HEK293 (cell line): ENCODE results near the gene IGSF9.

Source experiments
- CTCF ChIA-PET: fragments of 350-600 bp; formaldehyde crosslinking; extraction: SDS; loops from one replicate; lab custom pipeline; 2021; ENCODE audit warnings: antibody characterized with exemption; lab: Yijun Ruan, JAX
- POLR2A ChIA-PET: fragments of 300-600 bp; formaldehyde crosslinking; extraction: SDS; loops from one replicate; lab custom pipeline; 2020; ENCODE audit warnings: antibody characterized with exemption, inconsistent platforms; lab: Yijun Ruan, JAX
- H3K27ac ChIP-seq: fragments of 200-500 bp; sonication (Bioruptor generic); 2 replicates; pipeline ENCODE4 v1.5.1; 2014; ENCODE audit warnings: low read depth, low read length, control low read depth, inconsistent platforms; ENCODE audit errors: extremely low read depth
- H3K36me3 ChIP-seq, 2 experiments: fragments of 200-500 bp in 1 of 2; sonication (Bioruptor generic) in 1 of 2; 1 replicate in 1 of 2; 2 replicates in 1 of 2; pipeline ENCODE4 v1.5.1; 2014 to 2017; ENCODE audit warnings: inconsistent platforms in 2 of 2, low read length in 2 of 2; ENCODE audit not compliant: control insufficient read depth in 2 of 2, insufficient read depth in 1 of 2
- H3K4me1 ChIP-seq: fragments of 200-500 bp; sonication (Bioruptor generic); 2 replicates; pipeline ENCODE4 v1.5.1; 2014; ENCODE audit warnings: mild to moderate bottlenecking, low read length, inconsistent platforms; ENCODE audit not compliant: control insufficient read depth, insufficient read depth
- H3K4me3 ChIP-seq: 2 replicates; pipeline ENCODE4 v1.5.1; 2011; ENCODE audit warnings: low read depth, mild to moderate bottlenecking, control low read depth, low read length, moderate library complexity
- H3K9me3 ChIP-seq: fragments of 200-500 bp; sonication (Bioruptor generic); 2 replicates; pipeline ENCODE4 v1.5.1; 2014; ENCODE audit warnings: low read depth, low read length, inconsistent platforms; ENCODE audit not compliant: control insufficient read depth, insufficient read depth
- BCL11A ChIP-seq: fragments of 450-650 bp; formaldehyde crosslinking; IDR thresholded peaks from 2 replicates; pipeline ENCODE4 v1.5.1; 2016; ENCODE audit warnings: low read depth, missing biosample characterization, missing genetic modification characterization
- EGR2 ChIP-seq: fragments of 450-650 bp; formaldehyde crosslinking; IDR thresholded peaks from 2 replicates; pipeline ENCODE4 v1.5.1; 2016; ENCODE audit warnings: low read depth, missing biosample characterization, missing genetic modification characterization
- ELK4 ChIP-seq: IDR thresholded peaks from 2 replicates; pipeline ENCODE4 v1.6.1; 2011; ENCODE audit warnings: mild to moderate bottlenecking, low read depth, low read length, borderline replicate concordance
- HOXA7 ChIP-seq: sonication (generic); formaldehyde crosslinking; IDR thresholded peaks from 2 replicates; pipeline ENCODE4 v1.8.1; 2022; ENCODE audit warnings: missing genetic modification reagents, borderline replicate concordance
- IKZF3 ChIP-seq: fragments of 450-650 bp; IDR thresholded peaks from 2 replicates; pipeline ENCODE4 v1.5.0; 2018; ENCODE audit warnings: missing biosample characterization, mild to moderate bottlenecking, missing genetic modification characterization, moderate library complexity
- PRDM1 ChIP-seq: fragments of 450-650 bp; formaldehyde crosslinking; IDR thresholded peaks from 2 replicates; pipeline ENCODE4; 2016; ENCODE audit warnings: missing biosample characterization, missing genetic modification characterization
- REST ChIP-seq: fragments of 450-650 bp; formaldehyde crosslinking; IDR thresholded peaks from 2 replicates; pipeline ENCODE4 v1.5.1; 2016; ENCODE audit warnings: missing biosample characterization, missing genetic modification characterization
- WT1 ChIP-seq: fragments of 450-650 bp; formaldehyde crosslinking; IDR thresholded peaks from 2 replicates; pipeline ENCODE4 v1.5.1; 2016; ENCODE audit warnings: missing biosample characterization, missing genetic modification characterization
- ZFP69B ChIP-seq: fragments of 450-650 bp; formaldehyde crosslinking; IDR thresholded peaks from 2 replicates; pipeline ENCODE4 v1.5.1; 2016; ENCODE audit warnings: missing biosample characterization, missing genetic modification characterization
- ZNF169 ChIP-seq: fragments of 450-650 bp; formaldehyde crosslinking; IDR thresholded peaks from 2 replicates; pipeline ENCODE4 v1.5.1; 2016; ENCODE audit warnings: missing biosample characterization, missing genetic modification characterization
- ZNF2 ChIP-seq: fragments of 450-650 bp; formaldehyde crosslinking; IDR thresholded peaks from 2 replicates; pipeline ENCODE4 v1.5.1; 2016; ENCODE audit warnings: missing biosample characterization, missing genetic modification characterization
- ZNF266 ChIP-seq: fragments of 450-650 bp; formaldehyde crosslinking; IDR thresholded peaks from 2 replicates; pipeline ENCODE4 v1.5.1; 2016; ENCODE audit warnings: missing biosample characterization, missing genetic modification characterization, low read depth
- ZNF768 ChIP-seq: fragments of 450-650 bp; formaldehyde crosslinking; IDR thresholded peaks from 2 replicates; pipeline ENCODE4 v1.5.1; 2018; ENCODE audit warnings: missing biosample characterization, mild to moderate bottlenecking, missing genetic modification characterization
- ZSCAN4 ChIP-seq: fragments of 450-650 bp; formaldehyde crosslinking; IDR thresholded peaks from 2 replicates; pipeline ENCODE4 v1.5.1; 2017; ENCODE audit warnings: missing biosample characterization, missing genetic modification characterization
- TF ChIP-seq, protein P1 (sequence below): fragments of 450-650 bp; formaldehyde crosslinking; IDR thresholded peaks from 2 replicates; pipeline ENCODE4 v1.5.1; 2017; ENCODE audit warnings: missing biosample characterization, missing genetic modification characterization

Gene IGSF9

GRCh38 chr1:159946242-159947187 is 1.1 kb upstream of the IGSF9 start:
- no peaks in the 10 kb centered on the region for H3K4me1 ChIP-seq
- no peak for TF ChIP-seq ZFP69B (tag by site-specific recombination)
- TF ChIP-seq REST (tag by site-specific recombination), result peak; percentile 60
- no peak for TF ChIP-seq ZSCAN4 (tag by site-specific recombination)
- no peak for TF ChIP-seq ZNF169 (tag by site-specific recombination)
- TF ChIP-seq, all 188 proteins: peak for 1
- Histone ChIP-seq H3K27ac (no peak overlapping the region), H3K36me3 (no peaks in the 10 kb centered on the region), H3K9me3 (no peaks in the 10 kb centered on the region), H3K4me3 (no peak overlapping the region)
- POLR2A ChIA-PET, result interaction anchor here (0.8 to 4.1 kb wide), 5 partner anchors 14 to 61 kb away, joined by 3 to 25 read pairs (median 4); partner anchors contain the start of gene TAGLN2
- CTCF ChIA-PET, result interaction anchor here (0.5 to 10.8 kb wide), 22 partner anchors 9 to 814 kb away, joined by 3 to 87 read pairs (median 4); no protein-coding TSS in a partner anchor

DNA sequence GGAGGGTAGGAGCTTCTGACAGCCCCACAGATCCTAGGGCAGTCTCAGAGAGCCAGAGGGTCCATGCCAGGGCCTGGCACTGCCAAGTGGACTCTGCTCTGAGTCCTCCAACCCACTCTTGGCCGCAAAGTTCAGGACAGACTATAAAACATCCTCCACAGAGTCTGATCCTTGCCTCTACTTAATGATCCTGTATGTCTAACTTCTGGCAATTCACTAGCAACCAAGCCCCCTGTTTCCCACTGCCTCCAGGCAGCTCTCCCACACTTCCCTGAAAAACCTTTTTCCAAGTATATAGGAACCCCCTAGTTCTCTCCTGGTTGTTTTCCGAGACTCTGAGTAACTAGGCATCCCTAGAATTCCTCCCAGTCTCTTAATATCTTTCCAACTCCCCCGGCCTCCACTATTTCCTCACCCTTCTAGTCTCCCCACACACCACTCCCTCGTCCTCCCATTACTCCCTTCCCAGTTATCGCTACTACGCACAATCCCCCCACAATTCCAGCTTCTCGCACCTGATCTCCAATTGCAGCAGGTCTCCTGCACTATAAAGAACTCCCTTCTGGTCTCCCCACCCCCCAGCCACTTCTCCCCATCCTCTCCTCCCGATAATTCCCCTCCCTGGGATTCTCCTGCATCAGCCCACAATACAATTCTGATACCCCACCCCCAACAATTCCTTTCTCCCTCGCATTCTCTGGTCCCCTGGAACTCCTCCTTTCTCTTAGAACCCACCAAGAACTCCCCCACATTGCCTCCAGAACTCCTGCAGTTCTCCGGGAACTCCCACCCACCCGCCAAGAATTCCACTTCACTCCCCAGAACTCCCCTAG is 574 bp downstream of the IGSF9 start:
- TF ChIP-seq EGR2 (peak; percentile 82), ZNF266 (no peak), IKZF3 (tag by site-specific recombination) (no peak), REST (tag by site-specific recombination) (no peak), ELK4 (no peak), BCL11A (tag by site-specific recombination) (no peak), PRDM1 (tag by site-specific recombination) (0 out of 2 replicates have a peak, but pooled peaks have one; percentile 6), WT1 (tag by site-specific recombination) (peak; percentile 94), ZNF2 (no peak), HOXA7 (CRISPR knock-in tag) (no peak), ZNF768 (tag by site-specific recombination) (no peak)
- TF ChIP-seq, protein P1, sequence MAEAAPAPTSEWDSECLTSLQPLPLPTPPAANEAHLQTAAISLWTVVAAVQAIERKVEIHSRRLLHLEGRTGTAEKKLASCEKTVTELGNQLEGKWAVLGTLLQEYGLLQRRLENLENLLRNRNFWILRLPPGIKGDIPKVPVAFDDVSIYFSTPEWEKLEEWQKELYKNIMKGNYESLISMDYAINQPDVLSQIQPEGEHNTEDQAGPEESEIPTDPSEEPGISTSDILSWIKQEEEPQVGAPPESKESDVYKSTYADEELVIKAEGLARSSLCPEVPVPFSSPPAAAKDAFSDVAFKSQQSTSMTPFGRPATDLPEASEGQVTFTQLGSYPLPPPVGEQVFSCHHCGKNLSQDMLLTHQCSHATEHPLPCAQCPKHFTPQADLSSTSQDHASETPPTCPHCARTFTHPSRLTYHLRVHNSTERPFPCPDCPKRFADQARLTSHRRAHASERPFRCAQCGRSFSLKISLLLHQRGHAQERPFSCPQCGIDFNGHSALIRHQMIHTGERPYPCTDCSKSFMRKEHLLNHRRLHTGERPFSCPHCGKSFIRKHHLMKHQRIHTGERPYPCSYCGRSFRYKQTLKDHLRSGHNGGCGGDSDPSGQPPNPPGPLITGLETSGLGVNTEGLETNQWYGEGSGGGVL (tag by site-specific recombination), result no peak

More for the DNA sequence above, 574 bp downstream of the IGSF9 start:
- POLR2A ChIA-PET, result interaction anchor here (0.9 to 4.1 kb wide), 3 partner anchors 13 to 63 kb away, joined by 3 to 25 read pairs (median 3); partner anchors contain the start of gene TAGLN2
- Histone ChIP-seq H3K27ac (no peak overlapping the region), H3K9me3 (no peaks in the 10 kb centered on the region), H3K4me1 (no peaks in the 10 kb centered on the region), H3K4me3 (peak overlapping the region; percentile 24), H3K36me3 (no peaks in the 10 kb centered on the region)
- CTCF ChIA-PET, result interaction anchor here (0.6 to 10.8 kb wide), 13 partner anchors 8 to 782 kb away, joined by 3 to 87 read pairs (median 4); partner anchors contain the start of gene TAGLN2
